K562 (cell line): ENCODE measurements around the gene PLA2G7. TPM values are rescaled to one million over a fixed set of nuclear protein-coding genes. Genes with fewer than 3 reads are reported as not detected.

Experiments
- ATAC-seq: fragments of 200-7000 bp; cut with Tn5 transposase; 3 replicates; pipeline ENCODE4 v1.9.1; 2020; ENCODE audit warnings: moderate library complexity
- BruUV-seq: library from RNA; stranded (reverse); fragments of 400-500 nt; replicated peaks from 2 replicates; lab custom pipeline; 2021; lab: Mats Ljungman, UMichigan
- CTCF ChIA-PET: fragments of 300-600 bp; formaldehyde crosslinking; extraction: SDS; loops from one replicate; lab custom pipeline; 2021; ENCODE audit warnings: low intra/inter-chr PET ratio; lab: Yijun Ruan, JAX
- POLR2A ChIA-PET: fragments of 300-600, 350-650 bp; sonication (Branson Sonifier 250); formaldehyde crosslinking; extraction: SDS; loops from one replicate; lab custom pipeline; 2021; ENCODE audit warnings: antibody characterized with exemption, inconsistent platforms; lab: Yijun Ruan, JAX
- DNase-seq, 4 experiments: peaks; one replicate each; pipeline versions ENCODE4 v3.0.0 to v3.0.0-alpha.2; 2011 to 2018; ENCODE audit warnings: low spot score in 3 of 4, mixed read lengths in 3 of 4; ENCODE audit errors: extremely low read depth in 1 of 4
- FAIRE-seq: peaks from 2 replicates; lab custom pipeline; 2011; peaks lifted over from hg19 to GRCh38; lab: Jason Lieb, UNC
- H2AFZ ChIP-seq: 2 replicates; pipeline ENCODE4 v1.6.0; 2011; ENCODE audit warnings: low read depth, low read length, control low read depth, inconsistent platforms
- H3K27ac ChIP-seq: fragments of 200-600 bp; 3 replicates; pipeline ENCODE4 v1.8.0; 2011; ENCODE audit warnings: low read depth, mild to moderate bottlenecking, control low read depth, inconsistent platforms, low read length, moderate library complexity, mixed read lengths; ENCODE audit errors: extremely low read depth
- H3K27me3 ChIP-seq, 2 experiments: fragments of 300-600 bp in 1 of 2; 2 replicates in 1 of 2; 3 replicates in 1 of 2; pipeline versions ENCODE4 v1.6.0 to v1.8.0; 2011; ENCODE audit warnings: inconsistent platforms in 2 of 2, low read length in 2 of 2, mild to moderate bottlenecking in 1 of 2, mixed read lengths in 1 of 2, moderate library complexity in 1 of 2; ENCODE audit not compliant: control insufficient read depth in 2 of 2, insufficient read depth in 2 of 2
- H3K36me3 ChIP-seq: fragments of 300-600 bp; 3 replicates; pipeline ENCODE4 v1.8.0; 2011; ENCODE audit warnings: mild to moderate bottlenecking, low read length, inconsistent platforms; ENCODE audit not compliant: control insufficient read depth, insufficient read depth
- H3K4me1 ChIP-seq, 2 experiments: fragments of 200-600 bp in 1 of 2; replicated peaks in 1 of 2; 2 replicates in 1 of 2; 3 replicates in 1 of 2; pipeline versions ENCODE4 v1.5.1 to v1.8.0; 2011; ENCODE audit warnings: inconsistent platforms in 2 of 2, low read length in 2 of 2, mild to moderate bottlenecking in 1 of 2, mixed read lengths in 1 of 2, moderate library complexity in 1 of 2; ENCODE audit not compliant: control insufficient read depth in 2 of 2, insufficient read depth in 2 of 2
- H3K4me2 ChIP-seq: 2 replicates; pipeline ENCODE4 v1.6.1; 2011; ENCODE audit warnings: low read length, control low read depth, inconsistent platforms, mixed read lengths; ENCODE audit not compliant: insufficient read depth
- H3K4me3 ChIP-seq: fragments of 200-600 bp; sonication (generic), shearing (Covaris generic); 2 replicates; pipeline ENCODE4 v1.5.1; 2016; ENCODE audit warnings: control low read depth, inconsistent platforms
- H3K79me2 ChIP-seq: fragments of 200-600 bp; 3 replicates; pipeline ENCODE4 v1.8.0; 2011; ENCODE audit warnings: low read length, inconsistent platforms; ENCODE audit not compliant: control insufficient read depth, insufficient read depth
- H3K9ac ChIP-seq, 2 experiments: 2 replicates each; pipeline versions ENCODE4 v1.6.0 to v1.6.1; 2011; ENCODE audit warnings: low read depth in 2 of 2, low read length in 2 of 2, control low read depth in 1 of 2, inconsistent platforms in 1 of 2, mild to moderate bottlenecking in 1 of 2, mixed read lengths in 1 of 2; ENCODE audit not compliant: insufficient read depth in 1 of 2
- H3K9me1 ChIP-seq: one replicate; pipeline ENCODE4 v1.6.0; 2011; ENCODE audit warnings: inconsistent platforms, mild to moderate bottlenecking, low read length, moderate library complexity; ENCODE audit not compliant: control insufficient read depth, insufficient read depth
- H3K9me3 ChIP-seq: replicated peaks from 2 replicates; pipeline ENCODE4 v1.5.1; 2011; ENCODE audit warnings: low read depth, low read length, inconsistent platforms; ENCODE audit not compliant: control insufficient read depth, insufficient read depth
- H4K20me1 ChIP-seq: replicated peaks from 2 replicates; pipeline ENCODE4 v1.6.1; 2011; ENCODE audit warnings: low read length, inconsistent platforms, mixed read lengths; ENCODE audit not compliant: control insufficient read depth, insufficient read depth
- BRCA1 ChIP-seq, 2 experiments: fragments of 450-650 bp in 1 of 2; sonication (generic) in 1 of 2; formaldehyde crosslinking in 1 of 2; IDR thresholded peaks; 2 replicates each; pipeline versions ENCODE4 v1.5.0 to v1.6.1; 2017 to 2020; ENCODE audit warnings: mild to moderate bottlenecking in 1 of 2, missing genetic modification reagents in 1 of 2
- ZNF449 ChIP-seq: fragments of 250-450 bp; sonication (Bioruptor Pico); IDR thresholded peaks from 2 replicates; pipeline ENCODE4 v1.8.0; 2022; ENCODE audit warnings: moderate library complexity, mild to moderate bottlenecking, inconsistent platforms
- ZNF586 ChIP-seq: fragments of 450-650 bp; formaldehyde crosslinking; conservative IDR thresholded peaks from 2 replicates; pipeline ENCODE4 v1.4.0; 2020; ENCODE audit warnings: mild to moderate bottlenecking, moderate library complexity
- ZNF592 ChIP-seq: fragments of 450-650 bp; IDR thresholded peaks from 2 replicates; pipeline ENCODE4 v1.6.1; 2017; ENCODE audit warnings: antibody characterized with exemption, mild to moderate bottlenecking
- WGBS: fragments of 100-300 bp; shearing (Covaris generic); methylation state at CpG from one replicate; pipeline ENCODE4 v1.1.6; 2016; ENCODE audit warnings: low coverage, mixed read lengths; ENCODE audit not compliant: insufficient coverage; ENCODE audit errors: missing lambda C conversion rate; 5-methylcytosine and 5-hydroxymethylcytosine counted together
- in situ Hi-C: fragments of 300-500 bp; cut with MboI; formaldehyde crosslinking; loops from 4 replicates; pipeline ENCODE4 v1.15.0; 2018; ENCODE audit warnings: inconsistent platforms, mixed read lengths
- intact Hi-C: fragments of 100-400 bp; cut with micrococcal nuclease; formaldehyde crosslinking; loops from 2 replicates; pipeline ENCODE4 v1.14.2; 2022
- polyA plus RNA-seq, 8 experiments: library from polyadenylated mRNA; depleted of rRNA in 4 of 8; stranded (reverse) in 5 of 8; unstranded in 3 of 8; fragments of >200 nt; fragmentation: Nextera tagmentation in 2 of 8; fragmentation: Illumina TruSeq in 1 of 8; extraction: Ambion mirVana in 2 of 8; extraction: Trizol in 1 of 8; gene quantifications; 2 replicates each; pipeline versions ENCODE4 v1.2.1 to v1.2.3, GENCODE V29; 2011 to 2014; ENCODE audit warnings: inconsistent platforms in 1 of 8, missing spikeins in 1 of 8
- total RNA-seq, 7 experiments: library from RNA; depleted of rRNA in 6 of 7; stranded (reverse); fragments of >200 nt in 6 of 7; fragmentation: Illumina TruSeq in 2 of 7; extraction: Trizol in 2 of 7; gene quantifications; 2 replicates each; pipeline versions ENCODE4 v1.2.1 to v1.2.3, GENCODE V29; 2011 to 2021; ENCODE audit warnings: low replicate concordance in 1 of 7

Gene PLA2G7
- total and polyA plus RNA-seq, 9 of the 15 experiments (the other 6 are each of a cell fraction or from before 2014, with no cell fraction given): not detected

GRCh38 chr6:46667377-46667776 lies 67.8 kb downstream of the PLA2G7 start (continued):
- TF ChIP-seq ZNF592: no peak
- no peak for TF ChIP-seq BRCA1 (IDR thresholded peaks at IDR 0.05)
- no peak for TF ChIP-seq BRCA1 (CRISPR knock-in tag; IDR thresholded peaks at IDR 0.05)

GRCh38 chr6:46661483-46661882 lies 73.7 kb downstream of the PLA2G7 start:
- no peak for FAIRE-seq
- no peaks in the 10 kb centered on the region for H3K9me3 ChIP-seq
- intact Hi-C loops: no loop called here

More at GRCh38 chr6:46661483-46661882, 73.7 kb downstream of the PLA2G7 start:
- H4K20me1 ChIP-seq: no peaks in the 10 kb centered on the region
- ChIA-PET CTCF (no interaction called here), POLR2A (no interaction called here)
- no peak overlapping the region for H3K27ac ChIP-seq
- H3K4me1 ChIP-seq: no peaks in the 10 kb centered on the region
- H2AFZ ChIP-seq: no peak overlapping the region
- H3K9me1 ChIP-seq: no peaks in the 10 kb centered on the region
- WGBS: 0% methylated on average over 2 of the region's 2 CpGs
- ATAC-seq (no peak), DNase-seq (no peak)
- in situ Hi-C loops: no loop called here
- no peak overlapping the region for H3K4me3 ChIP-seq
- no peaks in the 10 kb centered on the region for H3K79me2 ChIP-seq
- no peaks in the 10 kb centered on the region for H3K36me3 ChIP-seq
- BruUV-seq: no TSS peak
- no peak overlapping the region for H3K4me2 ChIP-seq
- H3K9ac ChIP-seq: no peak overlapping the region
- TF ChIP-seq ZNF449 (CRISPR knock-in tag) (no peak), ZNF586 (CRISPR knock-in tag) (no peak)
- H3K27me3 ChIP-seq: no peaks in the 10 kb centered on the region
